GM12878 (cell line): Measurements from ENCODE around the gene DONSON. TPM values are rescaled to one million over a fixed set of nuclear protein-coding genes. Genes with fewer than 3 reads are reported as not detected.

ENCODE experiments used
- ATAC-seq: fragments of 200-7000 bp; cut with Tn5 transposase; 3 replicates; pipeline ENCODE4 v1.9.1; 2020; ENCODE audit warnings: mild to moderate bottlenecking, moderate library complexity
- BruUV-seq: library from RNA; stranded (reverse); fragments of 400-500 nt; replicated peaks from 2 replicates; lab custom pipeline; 2021; lab: Mats Ljungman, UMichigan
- CTCF ChIA-PET: fragments of 300-600 bp; sonication (Branson Sonifier 250); formaldehyde crosslinking; extraction: SDS; loops from one replicate; lab custom pipeline; 2021; ENCODE audit warnings: inconsistent platforms; lab: Yijun Ruan, JAX
- POLR2A ChIA-PET: fragments of 350-600 bp; formaldehyde crosslinking; extraction: SDS; loops from one replicate; lab custom pipeline; 2021; ENCODE audit warnings: inconsistent platforms; lab: Charles Lee
- RAD21 ChIA-PET: fragments of 300-600 bp; sonication (Branson Sonifier 250); formaldehyde crosslinking; loops from one replicate; lab custom pipeline; 2023; ENCODE audit warnings: antibody characterized with exemption; ENCODE audit not compliant: unreplicated experiment; lab: Charles Lee
- SMC1A ChIA-PET: fragments of 300-600 bp; sonication (Branson Sonifier 250); formaldehyde crosslinking; loops from one replicate; lab custom pipeline; 2023; ENCODE audit not compliant: unreplicated experiment, uncharacterized antibody; lab: Charles Lee
- DNase-seq: peaks from one replicate; pipeline ENCODE4 v3.0.0-alpha.2; 2011; ENCODE audit warnings: low read depth, low spot score
- FAIRE-seq: peaks from 3 replicates; lab custom pipeline; 2011; peaks lifted over from hg19 to GRCh38; lab: Jason Lieb, UNC
- H2AFZ ChIP-seq: 2 replicates; pipeline ENCODE4 v1.6.0; 2011; ENCODE audit warnings: low read depth, low read length, control low read depth; ENCODE audit not compliant: control insufficient read depth
- H3K27ac ChIP-seq: 2 replicates; pipeline ENCODE4 v1.5.1; 2011; ENCODE audit warnings: control low read depth; ENCODE audit not compliant: control insufficient read depth, insufficient read depth
- H3K27me3 ChIP-seq, 2 experiments: replicated peaks in 1 of 2; 2 replicates each; pipeline versions ENCODE4 v1.6.0 to v1.6.1; 2011; ENCODE audit warnings: low read length in 1 of 2; ENCODE audit not compliant: control insufficient read depth in 2 of 2, insufficient read depth in 2 of 2
- H3K36me3 ChIP-seq, 2 experiments: 2 replicates each; pipeline ENCODE4 v1.5.1; 2011; ENCODE audit warnings: low read length in 1 of 2; ENCODE audit not compliant: control insufficient read depth in 2 of 2, insufficient read depth in 2 of 2
- H3K4me1 ChIP-seq: 2 replicates; pipeline ENCODE4 v1.6.1; 2011; ENCODE audit warnings: mild to moderate bottlenecking, low read length, moderate library complexity, mixed read lengths; ENCODE audit not compliant: control insufficient read depth, insufficient read depth
- H3K4me2 ChIP-seq: 2 replicates; pipeline ENCODE4 v1.6.0; 2011; ENCODE audit warnings: control low read depth; ENCODE audit not compliant: control insufficient read depth, insufficient read depth
- H3K4me3 ChIP-seq: fragments of 200-600 bp; sonication (generic); 2 replicates; pipeline ENCODE4 v1.5.1; 2016
- H3K79me2 ChIP-seq: 2 replicates; pipeline ENCODE4 v1.6.0; 2011; ENCODE audit warnings: low read length; ENCODE audit not compliant: control insufficient read depth, insufficient read depth
- H3K9ac ChIP-seq: 2 replicates; pipeline ENCODE4 v1.8.0; 2011; ENCODE audit warnings: low read length, control low read depth, mixed read lengths; ENCODE audit not compliant: control insufficient read depth, insufficient read depth
- H3K9me3 ChIP-seq: replicated peaks from 3 replicates; pipeline ENCODE4 v1.5.1; 2011; ENCODE audit warnings: mild to moderate bottlenecking, low read length; ENCODE audit not compliant: control insufficient read depth, insufficient read depth
- H4K20me1 ChIP-seq: 2 replicates; pipeline ENCODE4 v1.6.0; 2011; ENCODE audit not compliant: control insufficient read depth, insufficient read depth
- ATF2 ChIP-seq: IDR thresholded peaks from 2 replicates; pipeline ENCODE4 v1.6.1; 2012; ENCODE audit warnings: low read length, inconsistent platforms
- BCL3 ChIP-seq: IDR thresholded peaks from 2 replicates; pipeline ENCODE4 v1.6.1; 2011; ENCODE audit warnings: borderline replicate concordance, low read depth, mild to moderate bottlenecking, moderate library complexity, low read length; ENCODE audit not compliant: insufficient read depth, poor library complexity, severe bottlenecking
- HDGF ChIP-seq: fragments of 450-650 bp; IDR thresholded peaks from 2 replicates; pipeline ENCODE4 v1.6.1; 2016; ENCODE audit warnings: antibody characterized with exemption
- MXI1 ChIP-seq: fragments of 150-350 bp; IDR thresholded peaks from 2 replicates; pipeline ENCODE4 v1.6.1; 2011; ENCODE audit warnings: low read depth, mild to moderate bottlenecking, inconsistent platforms, low read length, improper control_type of control experiment
- MYC ChIP-seq: IDR thresholded peaks from 2 replicates; pipeline ENCODE4 v1.6.1; 2011; ENCODE audit warnings: mild to moderate bottlenecking, low read length, moderate library complexity, inconsistent platforms; ENCODE audit not compliant: insufficient read depth, insufficient replicate concordance, insufficient read length, severe bottlenecking
- POLR2AphosphoS5 ChIP-seq: IDR thresholded peaks from 2 replicates; pipeline ENCODE4 v1.6.1; 2011; ENCODE audit warnings: mild to moderate bottlenecking, low read length, inconsistent platforms
- ZBTB11 ChIP-seq: fragments of 450-650 bp; formaldehyde crosslinking; IDR thresholded peaks from 2 replicates; pipeline ENCODE4 v1.5.0; 2022; ENCODE audit warnings: mild to moderate bottlenecking, missing genetic modification characterization
- ZNF687 ChIP-seq: fragments of 450-650 bp; IDR thresholded peaks from 2 replicates; pipeline ENCODE4 v1.6.1; 2017; ENCODE audit warnings: mild to moderate bottlenecking, moderate library complexity
- WGBS: methylation state at CpG from one replicate; pipeline ENCODE4 v1.1.6; 2016; ENCODE audit warnings: low lambda C conversion rate; ENCODE audit not compliant: insufficient replicate concordance, insufficient coverage; ENCODE audit errors: missing lambda C conversion rate; 5-methylcytosine and 5-hydroxymethylcytosine counted together
- in situ Hi-C: fragments of 300-500 bp; cut with MboI; formaldehyde crosslinking; loops from 9 replicates; pipeline ENCODE4 v1.14.3; 2018; ENCODE audit warnings: mixed read lengths
- intact Hi-C: fragments of 100-400 bp; cut with micrococcal nuclease; formaldehyde crosslinking; loops from one replicate; pipeline ENCODE4 v1.14.2; 2022; ENCODE audit not compliant: unreplicated experiment
- polyA plus RNA-seq, 11 experiments: library from polyadenylated mRNA; depleted of rRNA in 4 of 11; unstranded in 6 of 11; stranded (reverse) in 5 of 11; fragments of >200 nt; fragmentation: Nextera tagmentation in 4 of 11; fragmentation: Illumina TruSeq in 1 of 11; extraction: Ambion mirVana in 4 of 11; extraction: Trizol in 1 of 11; gene quantifications; 1 replicate in 1 of 11; 2 replicates in 10 of 11; pipeline versions ENCODE4 v1.2.1 to v1.2.3, GENCODE V29; 2011 to 2016; ENCODE audit warnings: inconsistent platforms in 2 of 11, missing spikeins in 2 of 11, low read depth in 1 of 11
- total RNA-seq, 4 experiments: library from RNA; depleted of rRNA in 3 of 4; stranded (reverse); fragments of >200 nt in 3 of 4; fragmentation: Illumina TruSeq in 1 of 4; extraction: Trizol in 1 of 4; gene quantifications; 2 replicates each; pipeline versions ENCODE4 v1.2.1 to v1.2.3, GENCODE V29; 2013 to 2021

DONSON gene
- total and polyA plus RNA-seq, 10 of the 15 experiments (the other 5 are each of a cell fraction or from before 2014, with no cell fraction given), result 13.6 to 51.2 (median 32.2) TPM

GRCh38 chr21:33551664-33552063, 36.8 kb downstream of the DONSON start:
- BruUV-seq, result no TSS peak
- peaks cover 21% of the 10 kb centered on the region; the same call in 2 of the 3 replicates for H3K9me3 ChIP-seq
- no peak overlapping the region for H3K27ac ChIP-seq
- WGBS, result 100% methylated on average over 2 of the region's 2 CpGs
- TF ChIP-seq BCL3 (no peak), ZNF687 (no peak), POLR2AphosphoS5 (peak; percentile 63), ATF2 (0 out of 2 replicates have a peak, but pooled peaks have one; percentile 0), MXI1 (no peak), ZBTB11 (CRISPR knock-in tag) (no peak), MYC (no peak), HDGF (no peak)
- peaks cover 2% of the 10 kb centered on the region for H4K20me1 ChIP-seq
- no peaks in the 10 kb centered on the region for H3K27me3 ChIP-seq
- no peak for FAIRE-seq
- no peaks in the 10 kb centered on the region for H3K4me1 ChIP-seq
- in situ Hi-C loops (no loop called here), intact Hi-C loops (no loop called here)
- H2AFZ ChIP-seq, result no peak overlapping the region
- H3K9ac ChIP-seq, result no peak overlapping the region
- ChIA-PET RAD21 (no interaction called here), POLR2A (no interaction called here), CTCF (interaction anchor here (0.6 to 1.4 kb wide), 2 partner anchors 19 to 54 kb away, joined by 3 to 4 read pairs; no protein-coding TSS in a partner anchor), SMC1A (interaction anchor here (0.6 to 1.2 kb wide), 3 partner anchors 9 to 22 kb away, joined by 3 to 6 read pairs (median 4); partner anchors contain the start of gene SON)
- H3K36me3 ChIP-seq, result peaks cover 40 to 63% of the 10 kb centered on the region in 2 experiments
- no peak overlapping the region for H3K4me2 ChIP-seq
- peaks cover 88% of the 10 kb centered on the region for H3K79me2 ChIP-seq
- no peak overlapping the region for H3K4me3 ChIP-seq
- no peak for ATAC-seq
- no peak for DNase-seq
